ENCODE data around the gene HCAR1. TPM values are rescaled to one million over a fixed set of nuclear protein-coding genes. Genes with fewer than 3 reads are reported as not detected.

Gene HCAR1
- total and polyA plus RNA-seq, 2 donors from 2014 or later, result 0.72 to 0.99 TPM

DNA sequence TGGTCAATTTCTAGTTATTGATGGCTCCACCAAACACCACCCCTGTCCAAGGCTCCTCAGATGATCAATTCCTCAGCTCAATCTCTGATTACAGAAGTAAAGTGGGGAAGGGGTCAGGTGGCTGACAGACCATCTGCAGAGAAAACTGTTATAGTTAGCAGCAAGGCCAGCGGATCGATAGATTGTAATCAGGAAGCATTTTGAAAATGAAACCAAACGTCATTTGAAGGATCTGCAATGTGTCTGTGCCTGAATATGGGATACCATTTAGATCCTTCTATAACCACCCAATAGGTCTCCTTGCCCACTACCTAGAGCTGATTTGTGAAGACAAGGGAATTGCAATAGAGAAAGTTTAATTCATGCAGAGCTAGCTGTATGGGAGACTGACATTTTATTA is 39.1 kb downstream of the HCAR1 start:
- no peaks in the 10 kb centered on the region for H3K36me3 ChIP-seq (ENCODE audit: control insufficient read depth in 2 of 3, insufficient read depth in 3 of 3, low read length in 3 of 3)
- no peak overlapping the region for H3K9ac ChIP-seq (ENCODE audit: low read length in 3 of 3)
- DNase-seq (no peak), FAIRE-seq (no peak)
- no peaks in the 10 kb centered on the region for H3K4me1 ChIP-seq (ENCODE audit: control insufficient read depth in 2 of 3, insufficient read depth in 2 of 3, low read depth in 1 of 3, low read length in 3 of 3)
- TF ChIP-seq, protein P1, sequence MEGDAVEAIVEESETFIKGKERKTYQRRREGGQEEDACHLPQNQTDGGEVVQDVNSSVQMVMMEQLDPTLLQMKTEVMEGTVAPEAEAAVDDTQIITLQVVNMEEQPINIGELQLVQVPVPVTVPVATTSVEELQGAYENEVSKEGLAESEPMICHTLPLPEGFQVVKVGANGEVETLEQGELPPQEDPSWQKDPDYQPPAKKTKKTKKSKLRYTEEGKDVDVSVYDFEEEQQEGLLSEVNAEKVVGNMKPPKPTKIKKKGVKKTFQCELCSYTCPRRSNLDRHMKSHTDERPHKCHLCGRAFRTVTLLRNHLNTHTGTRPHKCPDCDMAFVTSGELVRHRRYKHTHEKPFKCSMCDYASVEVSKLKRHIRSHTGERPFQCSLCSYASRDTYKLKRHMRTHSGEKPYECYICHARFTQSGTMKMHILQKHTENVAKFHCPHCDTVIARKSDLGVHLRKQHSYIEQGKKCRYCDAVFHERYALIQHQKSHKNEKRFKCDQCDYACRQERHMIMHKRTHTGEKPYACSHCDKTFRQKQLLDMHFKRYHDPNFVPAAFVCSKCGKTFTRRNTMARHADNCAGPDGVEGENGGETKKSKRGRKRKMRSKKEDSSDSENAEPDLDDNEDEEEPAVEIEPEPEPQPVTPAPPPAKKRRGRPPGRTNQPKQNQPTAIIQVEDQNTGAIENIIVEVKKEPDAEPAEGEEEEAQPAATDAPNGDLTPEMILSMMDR (IDR thresholded peaks at IDR 0.05; ENCODE audit: borderline replicate concordance, extremely low read depth, insufficient read depth), result no peak
- intact Hi-C loops (cut with DNase I), result no loop called here
- no peak overlapping the region for H3K27ac ChIP-seq (ENCODE audit: low read depth in 2 of 2, low read length in 2 of 2)
- H3K27me3 ChIP-seq (ENCODE audit: control insufficient read depth, insufficient read depth, low read length), result no peaks in the 10 kb centered on the region
- H3K9me3 ChIP-seq (ENCODE audit: control insufficient read depth in 2 of 3, insufficient read depth in 1 of 3, low read length in 3 of 3), result no peaks in the 10 kb centered on the region
- no peak overlapping the region for H3K4me3 ChIP-seq (ENCODE audit: low read length in 3 of 3)

DNA sequence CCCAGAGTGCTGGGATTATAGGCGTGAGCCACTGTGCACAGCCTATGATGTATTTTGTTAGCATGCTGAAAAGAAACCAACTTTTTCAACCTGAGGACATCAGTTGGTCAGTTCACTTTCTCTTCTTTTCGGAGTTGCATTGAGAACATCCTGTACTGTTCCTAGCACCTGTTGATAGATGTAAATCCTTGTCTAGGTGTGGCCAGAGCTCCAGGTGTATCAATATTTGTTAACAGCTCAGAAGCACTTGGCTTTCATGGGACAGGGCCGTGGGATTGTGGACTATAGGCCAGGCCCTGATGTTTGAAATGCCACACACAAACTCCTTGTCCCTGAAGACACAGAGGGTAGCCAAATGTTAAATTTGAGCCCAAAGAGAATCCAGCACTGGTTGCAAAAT is 42.4 kb downstream of the HCAR1 start:
- no peak for FAIRE-seq
- TF ChIP-seq, protein P1 (IDR thresholded peaks at IDR 0.05; ENCODE audit: borderline replicate concordance, extremely low read depth, insufficient read depth), result no peak
- Histone ChIP-seq H3K4me3 (ENCODE audit: low read length in 3 of 3) (no peak overlapping the region), H3K36me3 (ENCODE audit: control insufficient read depth in 2 of 3, insufficient read depth in 3 of 3, low read length in 3 of 3) (no peaks in the 10 kb centered on the region), H3K9ac (ENCODE audit: low read length in 3 of 3) (no peak overlapping the region), H3K27ac (ENCODE audit: low read depth in 2 of 2, low read length in 2 of 2) (no peak overlapping the region), H3K4me1 (ENCODE audit: control insufficient read depth in 2 of 3, insufficient read depth in 2 of 3, low read depth in 1 of 3, low read length in 3 of 3) (no peaks in the 10 kb centered on the region), H3K27me3 (ENCODE audit: control insufficient read depth, insufficient read depth, low read length) (no peaks in the 10 kb centered on the region), H3K9me3 (ENCODE audit: control insufficient read depth in 2 of 3, insufficient read depth in 1 of 3, low read length in 3 of 3) (no peaks in the 10 kb centered on the region)
- intact Hi-C loops (cut with DNase I), result no loop called here
- DNase-seq, result no peak

DNA sequence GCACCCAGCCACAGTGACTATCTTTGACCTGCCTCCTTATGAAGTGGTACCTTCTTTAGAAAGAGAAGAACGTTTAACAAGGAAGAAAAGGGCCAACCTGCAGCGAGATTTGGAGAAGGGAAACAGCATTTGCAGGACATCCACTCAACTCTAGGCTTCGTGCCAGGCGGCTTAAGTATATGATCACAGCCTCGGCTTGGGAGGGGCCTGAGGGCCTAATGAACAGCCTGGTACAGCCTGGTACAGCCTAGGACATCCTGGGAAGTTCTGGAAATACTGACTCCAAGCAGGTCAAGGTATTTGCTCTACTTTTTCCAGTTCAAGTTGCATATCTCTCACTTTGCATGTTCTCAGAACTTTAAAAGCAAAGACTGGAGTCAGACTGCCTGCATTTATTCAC is 43.6 kb downstream of the HCAR1 start:
- intact Hi-C loops (cut with DNase I), result no loop called here
- no peak overlapping the region for H3K4me3 ChIP-seq (ENCODE audit: low read length in 3 of 3)
- FAIRE-seq, result no peak
- H3K27me3 ChIP-seq (ENCODE audit: control insufficient read depth, insufficient read depth, low read length), result no peaks in the 10 kb centered on the region
- no peaks in the 10 kb centered on the region for H3K36me3 ChIP-seq (ENCODE audit: control insufficient read depth in 2 of 3, insufficient read depth in 3 of 3, low read length in 3 of 3)
- TF ChIP-seq, protein P1 (IDR thresholded peaks at IDR 0.05; ENCODE audit: borderline replicate concordance, extremely low read depth, insufficient read depth), result no peak
- H3K9ac ChIP-seq (ENCODE audit: low read length in 3 of 3), result no peak overlapping the region
- no peak overlapping the region for H3K27ac ChIP-seq (ENCODE audit: low read depth in 2 of 2, low read length in 2 of 2)
- no peaks in the 10 kb centered on the region for H3K9me3 ChIP-seq (ENCODE audit: control insufficient read depth in 2 of 3, insufficient read depth in 1 of 3, low read length in 3 of 3)
- no peaks in the 10 kb centered on the region for H3K4me1 ChIP-seq (ENCODE audit: control insufficient read depth in 2 of 3, insufficient read depth in 2 of 3, low read depth in 1 of 3, low read length in 3 of 3)
- DNase-seq, result no peak

DNA sequence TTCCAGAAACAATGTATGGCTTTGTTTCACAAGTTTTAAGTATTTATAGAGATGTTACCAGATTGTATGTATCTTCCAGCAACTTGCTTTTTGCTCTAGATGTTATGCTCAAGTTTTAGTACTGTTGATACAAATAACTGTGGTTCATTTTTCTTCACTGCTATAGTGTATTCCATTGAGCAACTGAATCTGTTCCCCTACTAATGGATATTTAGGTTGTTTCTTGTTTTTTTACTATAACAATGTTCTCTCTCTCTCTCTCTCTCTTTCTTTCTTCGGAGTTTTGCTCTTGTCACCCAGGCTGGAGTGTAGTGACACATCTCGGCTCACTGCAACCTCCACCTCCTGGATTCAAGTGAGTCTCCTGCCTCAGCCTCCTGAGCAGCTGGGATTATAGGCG is 44.1 kb downstream of the HCAR1 start:
- TF ChIP-seq, protein P1 (IDR thresholded peaks at IDR 0.05; ENCODE audit: borderline replicate concordance, extremely low read depth, insufficient read depth), result no peak
- H3K27me3 ChIP-seq (ENCODE audit: control insufficient read depth, insufficient read depth, low read length), result no peaks in the 10 kb centered on the region
- H3K9me3 ChIP-seq (ENCODE audit: control insufficient read depth in 2 of 3, insufficient read depth in 1 of 3, low read length in 3 of 3), result no peaks in the 10 kb centered on the region
- no peaks in the 10 kb centered on the region for H3K36me3 ChIP-seq (ENCODE audit: control insufficient read depth in 2 of 3, insufficient read depth in 3 of 3, low read length in 3 of 3)
- FAIRE-seq, result no peak
- H3K4me3 ChIP-seq (ENCODE audit: low read length in 3 of 3), result no peak overlapping the region
- no peaks in the 10 kb centered on the region for H3K4me1 ChIP-seq (ENCODE audit: control insufficient read depth in 2 of 3, insufficient read depth in 2 of 3, low read depth in 1 of 3, low read length in 3 of 3)
- H3K9ac ChIP-seq (ENCODE audit: low read length in 3 of 3), result no peak overlapping the region
- no peak overlapping the region for H3K27ac ChIP-seq (ENCODE audit: low read depth in 2 of 2, low read length in 2 of 2)
- intact Hi-C loops (cut with DNase I), result no loop called here
- DNase-seq, result no peak
